Fibroblast of skin of left biceps (primary cell): Measurements from ENCODE around the gene ITGA2B.
"Not testable (repeated sequence)": the region's sequence is repeated elsewhere in the genome, so short reads cannot be mapped to it uniquely, and the experiment has no call there.

ENCODE experiments used
- DNase-seq, 2 experiments: peaks; one replicate each; pipeline ENCODE4 v3.0.0-alpha.2; 2013; ENCODE audit warnings: low read depth in 2 of 2

The ITGA2B gene

GRCh38 chr17:44330263-44330662, 59.2 kb downstream of the ITGA2B start:
- not testable (repeated sequence) for DNase-seq

- not testable (repeated sequence) for DNase-seq
These were observed 59.9 kb downstream of the ITGA2B start for GRCh38 chr17:44329516-44329915.

- no peak for DNase-seq
These were observed 61.6 kb downstream of the ITGA2B start for GRCh38 chr17:44327715-44328449.

GRCh38 chr17:44326861-44327444, 62.5 kb downstream of the ITGA2B start:
- peak; percentile 93 to 94 for DNase-seq

- DNase-seq: peak; percentile 74 to 77
These were observed 64.7 kb downstream of the ITGA2B start, which contains the start of gene SLC25A39 for GRCh38 chr17:44324571-44325275. Gene SLC25A39 (minus strand): TSS chr17:44324823. CDS start chr17:44323562, 1,261 bp downstream.

- DNase-seq: no peak
These were observed 65.3 kb downstream of the ITGA2B start for GRCh38 chr17:44324092-44324570.

- no peak for DNase-seq
These were observed 65.9 kb downstream of the ITGA2B start for GRCh38 chr17:44323359-44324091.

GRCh38 chr17:44322236-44322895, 67.1 kb downstream of the ITGA2B start:
- DNase-seq: no peak
